ENCODE data around the gene ZFYVE9.

GRCh38 chr1:52203935-52204625 lies 62.2 kb downstream of the ZFYVE9 start:
- TF ChIP-seq POLR2A (IDR thresholded peaks at IDR 0.05) (no peak), CTCF (IDR thresholded peaks at IDR 0.05 in 8 of 11, conservative IDR thresholded peaks at IDR 0.05 in 3 of 11) (no peak)

Measured in spleen (tissue), 7 donors.